ENCODE measurements around the gene HIKESHI. TPM values are rescaled to one million over a fixed set of nuclear protein-coding genes. Genes with fewer than 3 reads are reported as not detected.

Gene HIKESHI, protein sequence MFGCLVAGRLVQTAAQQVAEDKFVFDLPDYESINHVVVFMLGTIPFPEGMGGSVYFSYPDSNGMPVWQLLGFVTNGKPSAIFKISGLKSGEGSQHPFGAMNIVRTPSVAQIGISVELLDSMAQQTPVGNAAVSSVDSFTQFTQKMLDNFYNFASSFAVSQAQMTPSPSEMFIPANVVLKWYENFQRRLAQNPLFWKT
- 34.0 to 42.1 TPM (median 37.2 TPM) in 5 replicates for total RNA-seq (2022; extraction: Qiagen RNA extraction)

DNA sequence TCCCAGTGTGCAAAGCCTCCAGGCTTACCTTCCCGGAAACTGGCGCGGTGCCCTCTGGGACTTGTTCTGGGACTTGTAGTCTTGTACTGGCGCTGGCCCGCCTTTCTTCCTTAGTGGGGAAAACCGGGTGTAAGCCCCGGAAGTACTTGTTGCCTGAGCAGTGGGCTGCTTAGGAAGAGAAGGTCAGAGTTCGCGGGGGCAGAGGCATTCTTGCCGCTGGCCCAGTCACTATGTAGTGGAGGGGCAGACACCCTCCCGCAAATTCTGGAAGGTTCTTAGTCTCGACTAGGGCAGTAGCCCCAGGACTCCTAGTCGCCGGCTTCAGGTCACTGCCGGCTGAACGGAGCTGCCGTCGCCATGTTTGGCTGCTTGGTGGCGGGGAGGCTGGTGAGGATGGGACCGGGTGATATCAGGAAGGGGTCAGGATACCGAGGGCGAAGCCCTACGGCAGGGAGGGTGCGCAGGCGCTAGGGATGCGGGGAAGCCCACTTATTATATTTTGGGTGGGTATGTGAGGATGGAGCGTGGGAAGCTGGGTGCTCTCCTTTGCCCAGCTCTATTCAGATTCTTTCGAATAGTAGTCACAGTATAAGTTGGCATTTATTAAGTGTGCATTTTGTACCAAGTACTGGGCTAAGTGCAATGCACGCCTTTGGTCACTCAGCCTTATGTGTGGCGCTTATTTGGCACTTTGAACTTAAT is at the start of gene HIKESHI:
TSS of gene HIKESHI (plus strand) at position 149 of the 702 bp plus-strand sequence. CDS start at position 358, 209 bp downstream.

DNA sequence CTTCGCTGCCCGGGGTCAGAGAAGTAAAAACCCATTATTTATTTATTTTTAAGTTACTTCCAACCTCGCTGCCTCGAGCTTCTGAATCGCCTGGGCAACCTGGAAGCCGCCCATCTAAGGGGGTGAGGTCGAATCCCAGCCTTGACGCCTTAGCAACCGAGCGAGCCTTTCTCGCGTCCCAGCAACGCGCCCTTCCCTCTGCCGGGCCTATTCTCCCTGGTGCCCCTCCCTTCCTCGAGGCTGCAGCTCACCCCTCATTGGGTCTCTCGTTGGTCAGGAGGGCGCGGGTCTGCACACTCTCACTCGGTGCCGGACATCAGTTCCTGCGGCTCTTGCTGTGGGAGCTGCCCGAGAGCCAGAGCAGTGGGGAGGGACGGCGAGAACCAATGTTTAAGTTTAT is 72.5 kb downstream of the HIKESHI start, which contains the start of gene CCDC81:
TSS of gene CCDC81 (plus strand) at position 302 of the 400 bp plus-strand sequence. CDS start 277 bp downstream, outside the sequence.

Other genes with a start within 250 kb of the HIKESHI start
- 61.6 to 105 TPM (median 77.1 TPM) in 5 replicates for gene PICALM, start 233.2 kb upstream of the HIKESHI start, total RNA-seq (2022; extraction: Qiagen RNA extraction)
- 23.5 to 28.3 TPM (median 26.0 TPM) in 5 replicates for gene EED, start 57.5 kb upstream of the HIKESHI start, total RNA-seq (2022; extraction: Qiagen RNA extraction)
- gene CCDC81, start 72.6 kb downstream of the HIKESHI start, total RNA-seq (2022; extraction: Qiagen RNA extraction): 0.15 to 0.24 TPM (median 0.18 TPM) in 5 replicates